ENCODE measurements around the gene THBS1.

Gene THBS1

GRCh38 chr15:39608185-39609139 is 27.6 kb downstream of the THBS1 start:
- H3K4me3 ChIP-seq (ENCODE audit: low read depth, low read length, poor library complexity, severe bottlenecking): no peak overlapping the region
- H3K9me3 ChIP-seq (ENCODE audit: low read length): peaks cover 3% of the 10 kb centered on the region; the same call in 1 of the 2 replicates
- TF ChIP-seq CTCF (IDR thresholded peaks at IDR 0.05; ENCODE audit: low read length): no peak
- TF ChIP-seq EZH2 (IDR thresholded peaks at IDR 0.05; ENCODE audit: borderline replicate concordance, low read length): no peak
- H3K79me2 ChIP-seq (ENCODE audit: insufficient read depth, low read length): no peaks in the 10 kb centered on the region
- H3K4me2 ChIP-seq (ENCODE audit: low read length): no peak overlapping the region
- no peaks in the 10 kb centered on the region for H3K9me2 ChIP-seq (ENCODE audit: low read depth, low read length)
- no peaks in the 10 kb centered on the region for H3K4me1 ChIP-seq (ENCODE audit: insufficient read depth, low read length, severe bottlenecking)
- no peak overlapping the region for H2AFZ ChIP-seq (ENCODE audit: low read length)
- H3F3A ChIP-seq (ENCODE audit: insufficient read depth, low read length): no peaks in the 10 kb centered on the region
- H4K20me1 ChIP-seq (ENCODE audit: insufficient read depth, low read length): no peaks in the 10 kb centered on the region; the same call in 1 of the 2 replicates
- no peak overlapping the region for H3K9ac ChIP-seq (ENCODE audit: low read length)
- H3K27me3 ChIP-seq (ENCODE audit: insufficient read depth, low read length): no peaks in the 10 kb centered on the region; the same call in 1 of the 2 replicates
- H3K27ac ChIP-seq (ENCODE audit: low read depth, low read length, poor library complexity, severe bottlenecking): no peak overlapping the region
- H3K36me3 ChIP-seq (ENCODE audit: insufficient read depth, low read length): no peaks in the 10 kb centered on the region

- H3K9me3 ChIP-seq (ENCODE audit: low read length): peaks cover 3% of the 10 kb centered on the region; the same call in 1 of the 2 replicates
- no peaks in the 10 kb centered on the region for H3K4me1 ChIP-seq (ENCODE audit: insufficient read depth, low read length, severe bottlenecking)
- no peak overlapping the region for H3K4me2 ChIP-seq (ENCODE audit: low read length)
- no peaks in the 10 kb centered on the region for H3K36me3 ChIP-seq (ENCODE audit: insufficient read depth, low read length)
- no peaks in the 10 kb centered on the region for H3F3A ChIP-seq (ENCODE audit: insufficient read depth, low read length)
- H3K27ac ChIP-seq (ENCODE audit: low read depth, low read length, poor library complexity, severe bottlenecking): no peak overlapping the region
- no peaks in the 10 kb centered on the region; the same call in 1 of the 2 replicates for H4K20me1 ChIP-seq (ENCODE audit: insufficient read depth, low read length)
- no peak overlapping the region for H3K9ac ChIP-seq (ENCODE audit: low read length)
- no peak overlapping the region for H3K4me3 ChIP-seq (ENCODE audit: low read depth, low read length, poor library complexity, severe bottlenecking)
- H3K79me2 ChIP-seq (ENCODE audit: insufficient read depth, low read length): no peaks in the 10 kb centered on the region
- no peaks in the 10 kb centered on the region for H3K9me2 ChIP-seq (ENCODE audit: low read depth, low read length)
- H2AFZ ChIP-seq (ENCODE audit: low read length): no peak overlapping the region
- no peaks in the 10 kb centered on the region; the same call in 1 of the 2 replicates for H3K27me3 ChIP-seq (ENCODE audit: insufficient read depth, low read length)
- TF ChIP-seq EZH2 (IDR thresholded peaks at IDR 0.05; ENCODE audit: borderline replicate concordance, low read length): no peak
- TF ChIP-seq CTCF (IDR thresholded peaks at IDR 0.05; ENCODE audit: low read length): no peak
Measured at GRCh38 chr15:39609166-39609916, 28.5 kb downstream of the THBS1 start.

GRCh38 chr15:39610665-39611064 is 29.8 kb downstream of the THBS1 start:
- Histone ChIP-seq H3K79me2 (ENCODE audit: insufficient read depth, low read length) (no peaks in the 10 kb centered on the region), H4K20me1 (ENCODE audit: insufficient read depth, low read length) (no peaks in the 10 kb centered on the region; the same call in 1 of the 2 replicates), H3K9ac (ENCODE audit: low read length) (no peak overlapping the region), H3K9me2 (ENCODE audit: low read depth, low read length) (no peaks in the 10 kb centered on the region), H3K36me3 (ENCODE audit: insufficient read depth, low read length) (no peaks in the 10 kb centered on the region), H3F3A (ENCODE audit: insufficient read depth, low read length) (no peaks in the 10 kb centered on the region), H3K9me3 (ENCODE audit: low read length) (peaks cover 3% of the 10 kb centered on the region; the same call in 1 of the 2 replicates), H3K27ac (ENCODE audit: low read depth, low read length, poor library complexity, severe bottlenecking) (no peak overlapping the region), H2AFZ (ENCODE audit: low read length) (no peak overlapping the region), H3K4me1 (ENCODE audit: insufficient read depth, low read length, severe bottlenecking) (no peaks in the 10 kb centered on the region), H3K4me2 (ENCODE audit: low read length) (no peak overlapping the region), H3K27me3 (ENCODE audit: insufficient read depth, low read length) (no peaks in the 10 kb centered on the region; the same call in 1 of the 2 replicates), H3K4me3 (ENCODE audit: low read depth, low read length, poor library complexity, severe bottlenecking) (no peak overlapping the region)
- TF ChIP-seq EZH2 (IDR thresholded peaks at IDR 0.05; ENCODE audit: borderline replicate concordance, low read length) (no peak), CTCF (IDR thresholded peaks at IDR 0.05; ENCODE audit: low read length) (no peak)
